ENCODE results near the gene STARD3. TPM values are rescaled to one million over a fixed set of nuclear protein-coding genes. Genes with fewer than 3 reads are reported as not detected.

STARD3 gene
- total RNA-seq, 1 experiment from 2014 or later: 75.3 TPM

- CTCF ChIA-PET: interaction anchor here (1.0 to 11.0 kb wide), 7 partner anchors 10 to 54 kb away, joined by 3 to 98 read pairs (median 6); no protein-coding TSS in a partner anchor
- Mint-ChIP-seq H3K4me3 (peak overlapping the region; percentile 59), H3K27me3 (ENCODE audit: low read depth) (peaks cover 100% of the 10 kb centered on the region), H3K36me3 (no peaks in the 10 kb centered on the region), H3K9me3 (no peaks in the 10 kb centered on the region), H3K27ac (no peak overlapping the region), H3K4me1 (peaks cover 55% of the 10 kb centered on the region)
- POLR2A ChIA-PET: no interaction called here
- DNase-seq (ENCODE audit: low spot score) (no peak), ATAC-seq (no peak)
- TF ChIP-seq FOXP4 (CRISPR knock-in tag; IDR thresholded peaks at IDR 0.05): no peak
- TF ChIP-seq AR (CRISPR knock-in tag; IDR thresholded peaks at IDR 0.05): no peak
- TF ChIP-seq CBFB (CRISPR knock-in tag; IDR thresholded peaks at IDR 0.05; ENCODE audit: low read depth): no peak
- no peak for TF ChIP-seq ZNF219 (CRISPR knock-in tag; IDR thresholded peaks at IDR 0.05; ENCODE audit: borderline replicate concordance)
- no peak for TF ChIP-seq GTF2I (CRISPR knock-in tag; conservative IDR thresholded peaks at IDR 0.05)
- TF ChIP-seq ZNF121 (CRISPR knock-in tag; IDR thresholded peaks at IDR 0.05): no peak
- TF ChIP-seq ERG (CRISPR knock-in tag; IDR thresholded peaks at IDR 0.05): no peak
- TF ChIP-seq ESRRA (CRISPR knock-in tag; IDR thresholded peaks at IDR 0.05; ENCODE audit: borderline replicate concordance): no peak
- TF ChIP-seq ZNF425 (CRISPR knock-in tag; conservative IDR thresholded peaks at IDR 0.05): no peak
- no peak for TF ChIP-seq NR2C2 (CRISPR knock-in tag; IDR thresholded peaks at IDR 0.05)
- TF ChIP-seq ATF1 (CRISPR knock-in tag; IDR thresholded peaks at IDR 0.05): no peak
- no peak for TF ChIP-seq NR1H2 (CRISPR knock-in tag; IDR thresholded peaks at IDR 0.05)
- TF ChIP-seq, protein P1, sequence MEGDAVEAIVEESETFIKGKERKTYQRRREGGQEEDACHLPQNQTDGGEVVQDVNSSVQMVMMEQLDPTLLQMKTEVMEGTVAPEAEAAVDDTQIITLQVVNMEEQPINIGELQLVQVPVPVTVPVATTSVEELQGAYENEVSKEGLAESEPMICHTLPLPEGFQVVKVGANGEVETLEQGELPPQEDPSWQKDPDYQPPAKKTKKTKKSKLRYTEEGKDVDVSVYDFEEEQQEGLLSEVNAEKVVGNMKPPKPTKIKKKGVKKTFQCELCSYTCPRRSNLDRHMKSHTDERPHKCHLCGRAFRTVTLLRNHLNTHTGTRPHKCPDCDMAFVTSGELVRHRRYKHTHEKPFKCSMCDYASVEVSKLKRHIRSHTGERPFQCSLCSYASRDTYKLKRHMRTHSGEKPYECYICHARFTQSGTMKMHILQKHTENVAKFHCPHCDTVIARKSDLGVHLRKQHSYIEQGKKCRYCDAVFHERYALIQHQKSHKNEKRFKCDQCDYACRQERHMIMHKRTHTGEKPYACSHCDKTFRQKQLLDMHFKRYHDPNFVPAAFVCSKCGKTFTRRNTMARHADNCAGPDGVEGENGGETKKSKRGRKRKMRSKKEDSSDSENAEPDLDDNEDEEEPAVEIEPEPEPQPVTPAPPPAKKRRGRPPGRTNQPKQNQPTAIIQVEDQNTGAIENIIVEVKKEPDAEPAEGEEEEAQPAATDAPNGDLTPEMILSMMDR (IDR thresholded peaks at IDR 0.05): no peak
- no peak for TF ChIP-seq FOXJ3 (CRISPR knock-in tag; IDR thresholded peaks at IDR 0.05; ENCODE audit: borderline replicate concordance)
- TF ChIP-seq, protein P2, sequence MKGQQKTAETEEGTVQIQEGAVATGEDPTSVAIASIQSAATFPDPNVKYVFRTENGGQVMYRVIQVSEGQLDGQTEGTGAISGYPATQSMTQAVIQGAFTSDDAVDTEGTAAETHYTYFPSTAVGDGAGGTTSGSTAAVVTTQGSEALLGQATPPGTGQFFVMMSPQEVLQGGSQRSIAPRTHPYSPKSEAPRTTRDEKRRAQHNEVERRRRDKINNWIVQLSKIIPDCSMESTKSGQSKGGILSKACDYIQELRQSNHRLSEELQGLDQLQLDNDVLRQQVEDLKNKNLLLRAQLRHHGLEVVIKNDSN (CRISPR knock-in tag; IDR thresholded peaks at IDR 0.05): no peak
- no peak for TF ChIP-seq MYBL2 (CRISPR knock-in tag; IDR thresholded peaks at IDR 0.05)
- TF ChIP-seq ZMAT4 (CRISPR knock-in tag; IDR thresholded peaks at IDR 0.05): no peak
- no peak for TF ChIP-seq EMX1 (CRISPR knock-in tag; IDR thresholded peaks at IDR 0.05)
- no peak for TF ChIP-seq GRHL2 (CRISPR knock-in tag; IDR thresholded peaks at IDR 0.05; ENCODE audit: insufficient replicate concordance, severe bottlenecking)
- no peak for TF ChIP-seq ZNF671 (CRISPR knock-in tag; IDR thresholded peaks at IDR 0.05)
Measured at GRCh38 chr17:39603304-39604016, 33.5 kb upstream of the STARD3 start.
